ENCODE data around the gene LHFPL5. TPM values are rescaled to one million over a fixed set of nuclear protein-coding genes. Genes with fewer than 3 reads are reported as not detected.

The LHFPL5 gene
- polyA plus RNA-seq, 1 donor, result not detected

DNA sequence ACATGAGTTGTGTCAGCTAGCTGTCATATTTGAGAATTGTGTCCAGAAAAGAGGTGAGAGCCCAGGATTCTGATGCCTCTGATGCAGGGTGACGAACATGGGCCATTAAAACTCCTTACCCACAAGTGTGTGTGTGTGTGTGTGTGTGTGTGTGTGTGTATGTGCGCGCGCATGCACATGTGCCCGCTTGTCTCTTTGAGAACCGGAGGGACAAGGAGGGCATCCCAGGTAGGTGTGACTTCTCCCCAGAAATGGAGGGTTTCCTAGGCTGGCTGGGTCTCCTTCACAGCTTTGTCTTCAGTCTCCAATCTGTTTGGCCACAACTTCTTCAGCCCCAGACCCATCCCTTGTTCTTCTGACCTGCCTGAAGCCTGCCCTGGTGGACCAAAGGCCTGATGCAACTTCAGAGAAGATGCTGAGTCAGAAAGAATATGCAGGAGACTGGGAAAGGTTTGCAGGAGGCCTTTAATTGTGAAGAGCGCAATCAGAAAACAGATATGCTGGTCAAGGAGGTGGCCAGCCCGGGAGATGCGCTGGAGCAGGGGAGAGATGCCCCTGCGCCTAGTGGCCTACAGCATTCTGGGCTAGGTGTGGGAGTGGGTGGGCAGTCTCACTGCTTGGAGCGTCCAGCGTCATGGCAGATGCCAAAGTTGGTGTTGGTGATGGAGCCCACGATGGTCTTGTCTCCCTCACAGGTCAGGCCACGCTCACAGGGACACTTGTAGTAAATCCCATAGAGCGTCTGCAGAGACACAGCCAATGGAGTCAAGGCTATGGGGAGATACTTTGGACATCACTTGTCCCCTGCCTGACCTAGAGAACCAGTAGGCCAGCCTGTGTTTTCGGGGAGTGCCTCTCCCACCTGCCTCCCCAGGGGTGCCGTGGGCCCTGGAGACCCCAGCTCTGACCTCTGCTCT, 10.4 kb upstream of the LHFPL5 start:
- no peak for DNase-seq

DNA sequence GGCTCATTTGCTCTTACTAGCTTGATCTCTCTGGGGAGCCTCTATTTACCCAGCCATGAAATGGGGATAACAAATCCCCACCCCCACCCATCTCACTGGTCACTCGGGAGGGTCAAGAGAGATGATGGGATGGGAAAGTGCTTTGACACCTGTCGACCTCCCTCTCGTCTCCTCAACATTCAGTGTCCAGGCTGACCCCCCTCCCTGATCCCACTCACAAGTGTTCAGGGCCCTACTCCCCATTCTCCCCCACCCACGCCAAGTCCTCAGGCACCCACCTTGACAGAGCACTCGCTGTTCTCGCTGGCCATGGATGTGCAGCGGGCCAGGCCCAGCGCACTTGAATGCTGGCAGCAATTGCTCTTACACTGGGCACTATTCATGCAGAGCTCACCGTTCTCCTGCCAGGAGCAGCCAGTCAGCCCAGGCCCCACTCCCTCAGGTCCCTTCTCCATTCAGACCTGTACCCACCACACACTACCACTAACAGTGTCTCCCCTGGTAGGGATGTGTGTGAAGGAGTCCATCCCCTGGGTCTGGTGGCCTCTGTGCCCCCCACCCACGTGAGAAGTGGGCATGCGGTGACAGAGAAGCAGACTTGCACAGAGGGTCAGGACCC, 9.6 kb upstream of the LHFPL5 start:
- no peak for DNase-seq

GRCh38 chr6:35796236-35796635, 8.9 kb upstream of the LHFPL5 start:
- DNase-seq, result no peak

DNA sequence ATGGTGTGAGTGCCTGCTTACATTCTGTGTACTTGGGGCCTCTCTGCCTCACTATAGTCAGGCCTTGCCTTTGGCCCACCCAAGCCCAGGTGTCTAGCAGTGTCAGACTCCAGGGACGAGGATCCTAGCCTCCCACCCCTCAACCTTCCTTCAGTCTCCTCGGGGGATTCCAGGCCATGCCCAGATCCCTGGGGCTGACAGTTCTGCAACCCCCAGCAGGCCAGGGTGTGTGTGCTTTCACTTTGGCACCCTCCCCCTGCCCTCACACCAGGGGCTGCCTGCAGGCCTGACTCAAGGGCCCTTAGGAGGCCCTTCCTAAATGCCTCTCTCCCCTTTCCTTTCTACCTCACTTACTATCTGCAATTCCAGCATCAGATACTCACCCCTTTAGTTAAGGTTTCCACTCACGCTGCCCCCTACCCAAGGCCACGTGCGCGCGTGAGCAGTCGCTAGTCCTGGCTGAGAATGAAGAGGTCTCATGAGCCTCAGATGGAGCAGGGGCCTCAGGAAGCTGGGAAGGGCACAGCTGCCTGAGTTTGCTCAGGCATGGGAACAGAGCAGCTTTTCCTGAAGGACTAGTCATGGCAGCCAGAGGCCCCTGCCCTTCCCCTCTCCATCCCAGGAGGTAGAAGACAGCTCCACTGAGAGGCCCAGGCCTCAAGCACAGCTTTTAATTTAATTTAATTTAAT, 7.2 kb upstream of the LHFPL5 start:
- no peak for DNase-seq

GRCh38 chr6:35798706-35799105, 6.4 kb upstream of the LHFPL5 start:
- DNase-seq, result no peak

DNA sequence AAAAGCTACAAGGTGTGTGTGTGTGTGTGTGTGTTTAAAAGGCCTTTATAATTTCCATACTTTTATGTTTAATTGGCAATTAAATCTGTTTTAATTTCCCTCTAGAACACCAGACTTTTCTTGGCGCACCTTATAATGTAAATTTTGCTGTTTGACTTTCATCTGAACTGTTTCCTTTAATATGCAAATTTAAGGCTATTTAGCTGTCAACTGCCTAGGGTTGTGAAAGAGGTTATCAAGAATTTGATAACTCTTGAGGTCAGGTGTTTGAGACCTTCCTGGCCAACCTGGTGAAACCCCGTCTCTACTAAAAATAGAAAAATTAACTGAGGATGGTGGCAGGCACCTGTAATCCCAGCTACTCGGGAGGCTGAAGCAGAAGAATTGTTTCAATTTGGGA, 4.0 kb upstream of the LHFPL5 start:
- no peak for DNase-seq

GRCh38 chr6:35808688-35809087, 3.5 kb downstream of the LHFPL5 start:
- DNase-seq, result no peak

GRCh38 chr6:35809809-35810208, 4.7 kb downstream of the LHFPL5 start:
- no peak for DNase-seq

GRCh38 chr6:35810971-35811698, 6.0 kb downstream of the LHFPL5 start:
- DNase-seq, result no peak

DNA sequence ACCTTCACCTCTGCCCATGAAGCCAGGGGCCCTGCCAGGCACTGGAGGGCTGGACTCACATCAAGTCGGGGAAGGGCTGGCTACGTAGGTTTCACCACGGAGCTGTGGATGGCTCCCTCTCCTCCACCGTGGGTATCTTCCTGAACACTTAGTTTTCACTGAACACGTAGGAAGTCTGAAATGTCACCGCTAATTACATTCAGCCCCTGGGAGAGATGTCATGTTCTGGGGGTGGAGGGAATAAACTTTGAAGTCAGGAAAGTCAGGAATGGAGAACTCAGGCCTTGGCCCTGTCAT, 6.5 kb downstream of the LHFPL5 start:
- no peak for DNase-seq

GRCh38 chr6:35817515-35817914, 12.4 kb downstream of the LHFPL5 start:
- no peak for DNase-seq

- DNase-seq, result no peak
Observed at GRCh38 chr6:35823601-35824000, 18.4 kb downstream of the LHFPL5 start.

DNA sequence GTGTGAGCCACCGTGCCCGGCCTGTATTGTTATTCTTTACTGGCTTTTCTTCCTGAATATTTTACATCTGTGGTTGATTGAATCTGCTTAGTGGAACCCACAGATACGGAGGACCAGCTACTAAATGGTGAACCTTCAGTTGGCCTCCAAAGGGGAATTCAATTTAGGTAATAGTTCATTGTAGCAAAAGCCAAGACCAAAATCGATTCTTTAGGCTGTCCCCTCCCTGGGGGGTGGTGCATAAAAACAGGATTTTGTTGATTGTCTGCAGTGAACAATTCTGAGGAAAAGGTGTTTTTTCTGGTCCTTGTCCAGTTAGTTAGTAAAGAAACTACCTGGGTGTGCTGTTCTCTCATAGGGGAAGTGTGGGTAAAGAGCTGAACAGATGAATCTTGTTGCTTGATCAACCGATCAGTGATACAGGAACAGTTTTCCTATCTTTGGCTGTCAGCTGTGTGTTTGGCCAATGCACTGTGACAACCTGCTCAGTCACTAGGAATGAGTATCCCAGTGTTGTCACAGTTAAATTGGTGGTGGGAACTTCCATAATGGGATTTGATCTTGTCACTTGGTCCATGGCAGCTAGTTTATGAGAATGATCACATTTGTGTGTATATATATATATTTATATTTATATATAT, 19.5 kb downstream of the LHFPL5 start:
- no peak for DNase-seq

- DNase-seq, result no peak
Observed at GRCh38 chr6:35829306-35829705, 24.2 kb downstream of the LHFPL5 start.

DNA sequence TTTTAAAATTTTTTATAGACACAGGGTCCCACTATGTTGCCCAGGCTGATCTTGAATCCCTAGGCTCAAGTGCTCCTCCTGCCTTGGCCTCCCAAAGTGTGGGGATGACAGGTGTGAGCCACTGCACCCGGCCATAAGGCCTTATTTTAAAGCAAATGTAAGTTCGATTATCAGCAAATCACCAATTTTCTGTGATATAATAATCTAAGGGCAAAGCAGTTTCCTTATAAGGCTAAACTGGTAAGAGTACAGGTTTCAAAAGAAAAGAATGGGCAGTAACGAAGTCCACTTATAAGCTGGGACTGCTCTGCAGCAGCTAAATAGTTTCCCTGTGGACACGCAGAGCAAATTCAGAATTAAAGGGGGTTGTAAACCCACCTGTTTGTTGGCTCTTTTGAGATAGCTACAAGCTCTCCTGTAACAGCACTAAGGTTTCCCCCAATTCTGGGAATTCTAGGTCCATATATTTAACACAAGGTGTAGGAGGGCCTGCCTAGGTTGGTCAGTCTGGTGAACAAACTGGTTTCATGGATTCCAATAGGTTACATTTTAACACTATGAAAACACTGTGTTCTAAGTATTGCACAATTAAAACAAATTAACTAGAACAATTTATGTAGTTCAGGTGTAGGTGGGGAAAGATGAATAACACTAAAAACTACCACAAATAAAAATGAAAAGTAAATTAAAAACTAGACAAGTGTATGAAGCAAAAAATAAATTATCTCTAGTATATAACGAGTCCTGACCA, 26.3 kb downstream of the LHFPL5 start:
- no peak for DNase-seq

GRCh38 chr6:35833536-35833935, 28.4 kb downstream of the LHFPL5 start:
- no peak for DNase-seq

GRCh38 chr6:35839019-35839418, 33.9 kb downstream of the LHFPL5 start:
- DNase-seq, result no peak

GRCh38 chr6:35842381-35842780, 37.2 kb downstream of the LHFPL5 start:
- DNase-seq, result no peak

DNA sequence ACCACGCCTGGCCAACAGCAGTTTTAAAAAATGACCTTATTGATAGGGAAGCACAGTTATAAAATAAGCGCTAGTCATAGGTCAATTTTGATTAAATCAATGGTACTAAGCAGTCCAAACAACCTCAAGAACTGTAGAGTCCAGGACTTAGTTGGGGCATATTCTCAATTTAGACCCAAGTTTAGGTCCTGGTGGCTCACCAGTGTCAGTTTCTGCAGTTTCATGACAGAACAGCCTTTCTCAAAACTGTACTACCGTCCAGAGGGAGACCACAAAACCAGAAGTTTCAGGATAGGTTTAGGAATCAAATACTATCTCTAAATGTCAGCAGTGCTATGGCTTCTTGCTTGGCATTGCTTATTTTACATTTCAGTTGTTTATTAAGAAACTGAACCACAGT, 39.1 kb downstream of the LHFPL5 start:
- DNase-seq, result no peak

- DNase-seq, result no peak
Observed at GRCh38 chr6:35850208-35850607, 45.1 kb downstream of the LHFPL5 start.

DNA sequence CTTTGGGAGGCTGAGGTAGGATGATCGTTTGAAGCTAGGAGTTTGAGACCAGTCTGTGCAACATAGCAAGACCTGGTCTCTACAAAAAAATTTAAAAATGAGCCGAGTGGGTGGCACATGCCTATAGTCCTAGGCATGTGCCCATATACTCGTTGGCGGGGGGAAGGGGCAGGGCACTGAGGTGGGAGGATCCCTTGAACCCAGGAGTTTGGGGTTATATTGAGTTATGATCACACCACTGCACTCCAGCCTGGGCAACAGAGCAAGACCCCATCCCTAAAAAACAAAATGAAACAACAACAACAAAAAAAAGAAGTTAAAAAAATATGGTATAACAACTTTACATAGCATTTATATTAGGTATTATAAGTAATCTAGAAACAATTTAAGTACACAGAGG, 47.8 kb downstream of the LHFPL5 start:
- no peak for DNase-seq

DNA sequence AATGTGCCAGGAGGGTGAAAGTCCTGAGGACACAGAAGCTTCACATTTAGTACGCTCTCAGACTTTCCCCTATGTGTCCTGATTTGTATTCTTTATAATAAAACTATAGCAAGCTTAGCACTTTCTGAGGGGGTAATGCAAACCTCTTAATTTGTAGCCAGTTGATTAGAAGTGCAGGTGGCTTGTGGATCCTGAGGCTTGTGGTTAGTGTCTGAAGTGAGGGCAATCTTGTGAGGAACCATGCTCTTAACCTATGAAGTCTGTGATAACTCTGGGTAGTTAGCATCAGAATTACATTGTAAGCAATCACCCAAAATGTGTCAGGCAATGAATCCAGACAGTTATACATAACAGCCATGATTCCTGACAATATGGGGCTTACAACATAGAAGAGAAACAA, 51.1 kb downstream of the LHFPL5 start:
- DNase-seq, result no peak

All from hindlimb muscle (tissue), 1 donor.